Naive thymus-derived CD4-positive, alpha-beta T cell (primary cell): ENCODE data around the gene RARS2. TPM values are rescaled to one million over a fixed set of nuclear protein-coding genes. Genes with fewer than 3 reads are reported as not detected.

Source experiments
- ATAC-seq: fragments of 150-1000 bp; cut with Tn5 transposase; 2 replicates; pipeline ENCODE4 v1.10.0; 2021; ENCODE audit warnings: mild to moderate bottlenecking, moderate library complexity
- CTCF ChIA-PET: fragments of 350-600 bp; sonication (Branson Sonifier 250); formaldehyde crosslinking; loops from one replicate; lab custom pipeline; 2021; ENCODE audit warnings: antibody characterized with exemption; lab: Charles Lee
- POLR2A ChIA-PET: fragments of 350-600 bp; sonication (Branson Sonifier 250); formaldehyde crosslinking; loops from one replicate; lab custom pipeline; 2021; ENCODE audit warnings: antibody characterized with exemption, inconsistent platforms; lab: Charles Lee
- DNase-seq, 9 donors: peaks; one replicate each; pipeline versions ENCODE4 v3.0.0 to v3.0.0-alpha.2; 2020 to 2022; ENCODE audit warnings: mixed read lengths in 1 of 9
- H3K27ac ChIP-seq: one replicate; pipeline ENCODE4 v1.7.0; 2013; ENCODE audit warnings: mild to moderate bottlenecking, low read depth, low read length, moderate library complexity
- H3K27me3 ChIP-seq, 2 donors: one replicate each; pipeline ENCODE4 v1.7.0; 2013; ENCODE audit warnings: low read length in 2 of 2, mild to moderate bottlenecking in 2 of 2, moderate library complexity in 2 of 2; ENCODE audit not compliant: control insufficient read depth in 2 of 2, insufficient read depth in 2 of 2
- H3K36me3 ChIP-seq, 3 experiments: 1 replicate in 2 of 3; 2 replicates in 1 of 3; pipeline ENCODE4 v1.7.0; 2013; ENCODE audit warnings: low read length in 3 of 3, mild to moderate bottlenecking in 3 of 3, moderate library complexity in 1 of 3; ENCODE audit not compliant: insufficient read depth in 3 of 3, control insufficient read depth in 2 of 3
- H3K4me1 ChIP-seq, 2 donors: one replicate each; pipeline ENCODE4 v1.7.0; 2013; ENCODE audit warnings: low read length in 2 of 2, mild to moderate bottlenecking in 2 of 2, moderate library complexity in 1 of 2; ENCODE audit not compliant: control insufficient read depth in 2 of 2, insufficient read depth in 2 of 2
- H3K4me3 ChIP-seq: 2 replicates; pipeline ENCODE4 v1.7.0; 2013; ENCODE audit warnings: mild to moderate bottlenecking, low read length
- H3K9me3 ChIP-seq, 3 experiments: 1 replicate in 2 of 3; 2 replicates in 1 of 3; pipeline ENCODE4 v1.7.0; 2013; ENCODE audit warnings: low read length in 3 of 3; ENCODE audit not compliant: control insufficient read depth in 2 of 3
- H3K27ac Mint-ChIP-seq, 9 donors: one replicate each; pipeline ENCODE4 v1.8.0; 2020 to 2022; ENCODE audit warnings: mixed read lengths in 9 of 9, mild to moderate bottlenecking in 8 of 9, moderate library complexity in 5 of 9, inconsistent platforms in 2 of 9
- H3K27me3 Mint-ChIP-seq, 5 donors: one replicate each; pipeline ENCODE4 v1.8.0; 2021 to 2022; ENCODE audit warnings: mixed read lengths in 5 of 5, mild to moderate bottlenecking in 1 of 5
- H3K36me3 Mint-ChIP-seq, 5 donors: one replicate each; pipeline ENCODE4 v1.8.0; 2020 to 2022; ENCODE audit warnings: mixed read lengths in 5 of 5, mild to moderate bottlenecking in 3 of 5, inconsistent platforms in 1 of 5
- H3K4me1 Mint-ChIP-seq, 7 donors: one replicate each; pipeline ENCODE4 v1.8.0; 2020 to 2022; ENCODE audit warnings: mixed read lengths in 7 of 7, mild to moderate bottlenecking in 3 of 7, inconsistent platforms in 1 of 7
- H3K4me3 Mint-ChIP-seq, 10 donors: one replicate each; pipeline ENCODE4 v1.8.0; 2020 to 2022; ENCODE audit warnings: mild to moderate bottlenecking in 10 of 10, mixed read lengths in 10 of 10, moderate library complexity in 6 of 10, inconsistent platforms in 2 of 10
- H3K9me3 Mint-ChIP-seq, 11 donors: one replicate each; pipeline ENCODE4 v1.8.0; 2020 to 2022; ENCODE audit warnings: mixed read lengths in 11 of 11, mild to moderate bottlenecking in 4 of 11, inconsistent platforms in 1 of 11, moderate library complexity in 1 of 11
- intact Hi-C, 2 donors: fragments of 100-400 bp; cut with micrococcal nuclease; formaldehyde crosslinking; loops; one replicate each; pipeline ENCODE4 v1.15.1; 2023
- polyA plus RNA-seq, 2 donors: library from polyadenylated mRNA; unstranded; fragments of 300-500 nt; fragmentation: Illumina TruSeq; gene quantifications; one replicate each; pipeline ENCODE4 v1.2.3, GENCODE V29; 2021
- total RNA-seq, 6 experiments: library from RNA in 5 of 6; stranded (reverse) in 5 of 6; gene quantifications; 1 replicate in 5 of 6; 2 replicates in 1 of 6; pipeline ENCODE4 v1.2.3 and lab custom pipeline; 2021 to 2026

RARS2 gene
- total and polyA plus RNA-seq, 7 experiments from 2014 or later = 21.0 to 40.0 (median 32.3) TPM

GRCh38 chr6:87606199-87606598, 16.4 kb upstream of the RARS2 start:
- H3K9me3 ChIP-seq = no peaks in the 10 kb centered on the region
- no peaks in the 10 kb centered on the region for H3K27me3 Mint-ChIP-seq
- no peak overlapping the region for H3K27ac Mint-ChIP-seq
- no peak overlapping the region for H3K27ac ChIP-seq
- H3K36me3 Mint-ChIP-seq = peaks cover 0 to 41% (median 12%) of the 10 kb centered on the region in 5 donors
- H3K4me3 ChIP-seq = no peak overlapping the region
- CTCF ChIA-PET = interaction anchor here (0.6 kb wide), 1 partner anchor 649 kb away, joined by 4 read pairs; no protein-coding TSS in a partner anchor
- H3K4me3 Mint-ChIP-seq = no peak overlapping the region
- POLR2A ChIA-PET = interaction anchor here (0.7 to 1.1 kb wide), 2 partner anchors 14 to 60 kb away, joined by 3 to 5 read pairs; no protein-coding TSS in a partner anchor
- no peaks in the 10 kb centered on the region for H3K27me3 ChIP-seq
- no peaks in the 10 kb centered on the region for H3K9me3 Mint-ChIP-seq
- no peaks in the 10 kb centered on the region for H3K4me1 Mint-ChIP-seq
- DNase-seq (no peak), ATAC-seq (no peak)
- intact Hi-C loops = no loop called here
- no peaks in the 10 kb centered on the region for H3K4me1 ChIP-seq
- H3K36me3 ChIP-seq = peaks cover 3 to 4% (median 4%) of the 10 kb centered on the region in 3 experiments

DNA sequence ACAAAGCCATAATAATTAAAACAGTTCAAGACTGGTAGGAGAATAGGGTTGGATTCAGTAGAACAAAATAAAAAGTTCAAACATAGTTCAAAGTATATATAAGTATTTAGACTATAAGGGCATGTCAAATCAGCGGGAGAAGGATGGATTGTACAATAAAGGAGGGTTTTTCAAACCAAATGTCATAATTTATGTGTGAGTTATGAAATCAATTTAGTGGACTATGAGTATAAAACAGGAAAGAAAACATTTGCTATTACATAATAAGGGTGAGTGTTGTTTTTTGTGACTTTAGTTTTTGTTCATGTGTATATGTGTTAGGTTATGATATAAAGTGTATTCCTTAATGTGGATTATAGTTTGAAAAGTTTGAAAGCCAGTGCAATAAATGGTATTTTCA, 10.8 kb upstream of the RARS2 start:
- H3K36me3 ChIP-seq = peaks cover 0 to 5% (median 0%) of the 10 kb centered on the region in 3 experiments
- peaks cover 0 to 19% (median 2%) of the 10 kb centered on the region in 5 donors for H3K36me3 Mint-ChIP-seq
- no peaks in the 10 kb centered on the region for H3K9me3 ChIP-seq
- no peak overlapping the region for H3K4me3 Mint-ChIP-seq
- H3K27me3 ChIP-seq = no peaks in the 10 kb centered on the region
- no peak overlapping the region for H3K27ac ChIP-seq
- peak; percentile 22 for ATAC-seq
- no peak for DNase-seq
- H3K27ac Mint-ChIP-seq = peak overlapping the region in 2 of 9 donors; percentile 13 to 24
- H3K4me3 ChIP-seq = no peak overlapping the region
- no peaks in the 10 kb centered on the region for H3K4me1 ChIP-seq
- intact Hi-C loops = no loop called here
- POLR2A ChIA-PET = no interaction called here
- H3K27me3 Mint-ChIP-seq = no peaks in the 10 kb centered on the region
- H3K9me3 Mint-ChIP-seq = no peaks in the 10 kb centered on the region
- peaks cover 0 to 9% (median 0%) of the 10 kb centered on the region in 7 donors for H3K4me1 Mint-ChIP-seq
- CTCF ChIA-PET = no interaction called here

DNA sequence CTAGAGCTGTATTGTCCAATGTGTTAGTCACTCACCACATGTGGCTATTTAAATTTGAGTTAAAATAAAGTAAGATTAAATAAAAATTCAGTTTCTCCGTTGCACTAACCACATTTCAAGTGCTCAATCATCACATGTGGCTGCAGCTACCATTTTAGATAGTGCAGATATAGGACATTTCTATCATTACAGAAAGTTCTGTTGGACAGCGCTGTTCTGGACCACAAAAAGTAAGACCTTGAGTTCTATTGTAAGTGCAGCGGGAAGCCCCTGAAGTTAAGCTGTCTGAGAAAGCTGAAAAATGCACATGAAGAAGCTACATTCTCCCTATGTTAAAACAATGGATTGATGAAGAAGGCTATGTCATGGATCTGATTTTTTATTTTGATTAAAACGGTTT, 1.2 kb upstream of the RARS2 start:
- peak overlapping the region; percentile 92 for H3K27ac ChIP-seq
- Mint-ChIP-seq H3K27me3 (no peaks in the 10 kb centered on the region), H3K27ac (peak overlapping the region; percentile 87 to 97 (median 95)), H3K36me3 (peaks cover 0 to 19% (median 9%) of the 10 kb centered on the region in 5 donors), H3K9me3 (peaks cover 0 to 2% (median 0%) of the 10 kb centered on the region in 11 donors), H3K4me1 (peaks cover 41 to 75% (median 70%) of the 10 kb centered on the region in 7 donors), H3K4me3 (peak overlapping the region; percentile 87 to 100 (median 96))
- H3K4me1 ChIP-seq = peaks cover 22 to 29% of the 10 kb centered on the region in 2 donors
- peaks cover 0 to 14% (median 0%) of the 10 kb centered on the region in 3 experiments for H3K36me3 ChIP-seq
- POLR2A ChIA-PET = interaction anchor here (0.6 to 5.2 kb wide), 3 partner anchors 19 to 118 kb away, joined by 3 to 44 read pairs (median 3); partner anchors contain the start of genes AKIRIN2 and SLC35A1
- DNase-seq (no peak), ATAC-seq (no peak)
- intact Hi-C loops = loop anchor here (1.0 to 5.0 kb wide), 14 partner anchors 54 to 1948 kb away; partner anchors contain the start of genes AKIRIN2 (in 2 of the 2), PNRC1 (in 1 of the 2), RNGTT (in 1 of the 2) and SLC35A1 (in 1 of the 2)
- H3K4me3 ChIP-seq = peak overlapping the region; percentile 89
- CTCF ChIA-PET = no interaction called here
- no peaks in the 10 kb centered on the region for H3K27me3 ChIP-seq
- no peaks in the 10 kb centered on the region for H3K9me3 ChIP-seq

GRCh38 chr6:87590417-87590880, 662 bp upstream of the RARS2 start:
- peak overlapping the region; percentile 87 to 97 (median 95) for H3K27ac Mint-ChIP-seq
- DNase-seq (no peak), ATAC-seq (no peak)
- H3K4me1 Mint-ChIP-seq = peaks cover 45 to 80% (median 74%) of the 10 kb centered on the region in 7 donors
- Histone ChIP-seq H3K36me3 (peaks cover 0 to 9% (median 0%) of the 10 kb centered on the region in 3 experiments), H3K4me3 (peak overlapping the region; percentile 89), H3K4me1 (peaks cover 22 to 32% of the 10 kb centered on the region in 2 donors), H3K9me3 (no peaks in the 10 kb centered on the region), H3K27me3 (no peaks in the 10 kb centered on the region), H3K27ac (peak overlapping the region; percentile 92)
- peaks cover 0 to 2% (median 0%) of the 10 kb centered on the region in 11 donors for H3K9me3 Mint-ChIP-seq
- ChIA-PET POLR2A (interaction anchor here (0.7 to 5.2 kb wide), 5 partner anchors 19 to 1490 kb away, joined by 4 to 44 read pairs (median 6); partner anchors contain the start of genes AKIRIN2, PNRC1 and SLC35A1), CTCF (no interaction called here)
- peak overlapping the region; percentile 87 to 100 (median 96) for H3K4me3 Mint-ChIP-seq
- intact Hi-C loops = loop anchor here (1.0 to 5.0 kb wide), 14 partner anchors 54 to 1947 kb away; partner anchors contain the start of genes AKIRIN2 (in 2 of the 2), PNRC1 (in 1 of the 2), RNGTT (in 1 of the 2) and SLC35A1 (in 1 of the 2)
- peaks cover 0 to 22% (median 13%) of the 10 kb centered on the region in 5 donors for H3K36me3 Mint-ChIP-seq
- H3K27me3 Mint-ChIP-seq = no peaks in the 10 kb centered on the region

DNA sequence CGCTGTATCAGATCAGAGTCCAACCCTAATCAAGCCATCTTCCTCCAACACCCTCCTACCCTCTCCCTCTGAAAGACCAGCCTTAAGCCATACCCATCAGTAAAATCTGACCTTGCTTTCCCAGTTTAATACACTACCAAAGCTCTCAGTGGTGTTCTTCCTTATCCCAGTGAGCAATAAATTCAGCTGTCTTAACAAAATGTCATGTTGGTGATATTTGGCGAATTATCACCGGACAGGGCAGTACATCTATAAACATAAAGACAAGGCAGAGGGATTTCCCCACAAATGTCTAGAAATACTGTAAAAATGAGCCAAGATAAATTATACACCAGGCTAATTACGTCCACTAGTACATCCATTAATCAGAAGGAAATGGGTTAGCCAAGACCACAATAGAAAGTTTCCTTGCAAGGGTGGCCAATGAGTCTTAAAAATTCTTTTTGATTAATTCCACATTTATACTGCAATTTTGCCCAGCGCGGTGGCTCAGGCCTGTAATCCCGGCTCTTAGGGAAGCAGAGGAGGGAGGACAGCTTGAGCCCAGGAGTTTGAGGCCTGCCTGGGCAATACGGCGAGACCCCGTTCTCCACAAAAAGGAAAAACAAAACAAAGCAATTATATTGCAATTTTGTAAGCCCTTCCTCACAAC, 905 bp downstream of the RARS2 start:
- intact Hi-C loops = no loop called here
- Mint-ChIP-seq H3K36me3 (peaks cover 4 to 25% (median 14%) of the 10 kb centered on the region in 5 donors), H3K9me3 (peaks cover 0 to 2% (median 0%) of the 10 kb centered on the region in 11 donors), H3K4me3 (peak overlapping the region; percentile 87 to 100 (median 96)), H3K27me3 (no peaks in the 10 kb centered on the region), H3K4me1 (peaks cover 50 to 84% (median 77%) of the 10 kb centered on the region in 7 donors), H3K27ac (peak overlapping the region in 8 of 9 donors; percentile 87 to 97 (median 94))
- peak overlapping the region; percentile 92 for H3K27ac ChIP-seq
- peaks cover 22 to 37% of the 10 kb centered on the region in 2 donors for H3K4me1 ChIP-seq
- H3K4me3 ChIP-seq = peak overlapping the region; percentile 89
- peaks cover 0 to 6% (median 3%) of the 10 kb centered on the region in 3 experiments for H3K36me3 ChIP-seq
- H3K27me3 ChIP-seq = no peaks in the 10 kb centered on the region
- ATAC-seq = no peak
- no peaks in the 10 kb centered on the region for H3K9me3 ChIP-seq
- CTCF ChIA-PET = no interaction called here
- DNase-seq = no peak
- POLR2A ChIA-PET = interaction anchor here (0.6 to 5.2 kb wide), 14 partner anchors 8 to 1996 kb away, joined by 3 to 44 read pairs (median 4); partner anchors contain the start of genes AKIRIN2, PNRC1, SLC35A1 and SNX14

DNA sequence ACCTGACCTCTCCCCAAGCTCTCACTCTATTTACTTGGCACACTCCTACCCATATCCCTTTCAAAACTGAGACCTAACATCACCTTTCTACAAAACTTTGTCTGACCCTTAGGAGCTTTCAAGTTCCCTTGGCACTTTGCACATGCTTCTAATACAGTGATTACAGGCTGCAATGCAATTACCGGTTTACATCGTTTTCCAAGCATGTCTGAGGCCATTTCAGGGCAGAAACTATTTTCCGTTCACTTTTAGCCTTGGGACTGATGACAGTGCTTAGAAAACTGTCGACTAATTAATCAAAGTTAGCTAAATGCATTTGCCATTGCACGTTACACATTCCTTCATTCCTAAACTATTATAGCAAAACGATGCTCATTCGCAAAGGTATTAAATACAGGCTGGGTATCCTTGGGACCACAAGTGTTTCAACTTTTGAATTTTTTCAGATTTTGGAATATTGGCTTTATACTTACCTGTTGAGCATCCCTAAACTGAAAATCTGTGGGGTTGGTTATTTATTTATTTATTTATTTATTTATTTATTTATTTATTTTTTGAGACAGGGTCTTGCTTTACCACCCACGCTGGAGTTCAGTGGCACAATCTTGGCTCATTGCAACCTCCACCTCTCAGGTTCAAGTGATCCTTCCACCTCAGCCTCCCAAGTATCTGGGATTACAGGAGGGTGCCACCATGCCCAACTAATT, 3.3 kb downstream of the RARS2 start:
- DNase-seq = no peak
- Histone ChIP-seq H3K4me1 (peaks cover 22 to 37% of the 10 kb centered on the region in 2 donors), H3K4me3 (no peak overlapping the region), H3K9me3 (no peaks in the 10 kb centered on the region), H3K36me3 (peaks cover 0 to 10% (median 6%) of the 10 kb centered on the region in 3 experiments), H3K27ac (no peak overlapping the region), H3K27me3 (no peaks in the 10 kb centered on the region)
- Mint-ChIP-seq H3K9me3 (peaks cover 0 to 2% (median 0%) of the 10 kb centered on the region in 11 donors), H3K4me3 (peak overlapping the region in 2 of 10 donors; percentile 15 to 45), H3K36me3 (peaks cover 9 to 36% (median 22%) of the 10 kb centered on the region in 5 donors), H3K4me1 (peaks cover 48 to 85% (median 83%) of the 10 kb centered on the region in 7 donors), H3K27me3 (no peaks in the 10 kb centered on the region), H3K27ac (no peak overlapping the region)
- no peak for ATAC-seq
- POLR2A ChIA-PET = interaction anchor here (5.2 kb wide), 1 partner anchor 115 kb away, joined by 44 read pairs; the partner anchor contains the start of gene AKIRIN2
- CTCF ChIA-PET = no interaction called here
- intact Hi-C loops = no loop called here
